OCI-LY3 (cell line): ENCODE measurements around the gene DBNDD1.

ENCODE experiments used
- CTCF ChIP-seq: fragments of 200-600, 300-600 bp; sonication (generic); IDR thresholded peaks from 2 replicates; pipeline ENCODE4 v1.5.1; 2014; ENCODE audit warnings: antibody characterized with exemption, low read length, low read depth
- EZH2phosphoT487 ChIP-seq: fragments of 200-600 bp; shearing (Covaris generic); IDR thresholded peaks from 2 replicates; pipeline ENCODE4 v1.6.1; 2018; ENCODE audit warnings: antibody characterized with exemption, mixed run types, low read depth

- TF ChIP-seq CTCF (no peak), EZH2phosphoT487 (no peak)
Measured at GRCh38 chr16:90035902-90036301, 16.6 kb upstream of the DBNDD1 start.
